ENCODE results near the gene AVL9.
"Not testable (repeated sequence)": the region's sequence is repeated elsewhere in the genome, so short reads cannot be mapped to it uniquely, and the experiment has no call there.

AVL9 gene

GRCh38 chr7:32618470-32618869 lies 123.2 kb downstream of the AVL9 start:
- Histone ChIP-seq H3K9me3 (ENCODE audit: low read length) (no peaks in the 10 kb centered on the region), H3K27ac (ENCODE audit: low read depth, low read length, poor library complexity, severe bottlenecking) (no peak overlapping the region)

DNA sequence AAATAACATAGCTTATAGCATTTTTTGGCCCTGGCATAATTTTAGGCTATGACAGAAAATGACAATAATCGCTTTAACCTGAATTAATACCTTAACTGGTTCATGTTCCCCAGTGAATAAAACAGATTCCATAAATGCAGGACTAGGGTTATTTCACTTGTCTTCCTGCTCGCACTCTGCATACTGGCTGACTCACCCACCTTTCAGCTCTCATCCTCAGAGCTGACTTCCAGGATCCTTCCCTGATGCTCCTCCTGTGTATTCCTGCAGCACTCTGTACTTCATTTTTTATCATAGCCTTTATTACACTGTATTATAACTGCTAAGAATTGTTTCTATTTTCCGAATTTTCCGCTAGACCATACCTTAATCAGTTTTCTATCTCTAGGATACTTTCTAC lies 123.7 kb downstream of the AVL9 start:
- Histone ChIP-seq H3K27ac (ENCODE audit: low read depth, low read length, poor library complexity, severe bottlenecking) (no peak overlapping the region), H3K79me2 (ENCODE audit: insufficient read depth, low read length) (no peaks in the 10 kb centered on the region), H3K9me2 (ENCODE audit: low read depth, low read length) (no peaks in the 10 kb centered on the region), H3K9me3 (ENCODE audit: low read length) (no peaks in the 10 kb centered on the region), H3K4me3 (ENCODE audit: low read depth, low read length, poor library complexity, severe bottlenecking) (no peak overlapping the region), H3K4me2 (ENCODE audit: low read length) (no peak overlapping the region), H3K9ac (ENCODE audit: low read length) (no peak overlapping the region), H3K4me1 (ENCODE audit: insufficient read depth, low read length, severe bottlenecking) (no peaks in the 10 kb centered on the region), H3K36me3 (ENCODE audit: insufficient read depth, low read length) (no peaks in the 10 kb centered on the region), H3K27me3 (ENCODE audit: insufficient read depth, low read length) (no peaks in the 10 kb centered on the region), H4K20me1 (ENCODE audit: insufficient read depth, low read length) (no peaks in the 10 kb centered on the region), H3F3A (ENCODE audit: insufficient read depth, low read length) (no peaks in the 10 kb centered on the region), H2AFZ (ENCODE audit: low read length) (no peak overlapping the region)
- TF ChIP-seq, protein P1, sequence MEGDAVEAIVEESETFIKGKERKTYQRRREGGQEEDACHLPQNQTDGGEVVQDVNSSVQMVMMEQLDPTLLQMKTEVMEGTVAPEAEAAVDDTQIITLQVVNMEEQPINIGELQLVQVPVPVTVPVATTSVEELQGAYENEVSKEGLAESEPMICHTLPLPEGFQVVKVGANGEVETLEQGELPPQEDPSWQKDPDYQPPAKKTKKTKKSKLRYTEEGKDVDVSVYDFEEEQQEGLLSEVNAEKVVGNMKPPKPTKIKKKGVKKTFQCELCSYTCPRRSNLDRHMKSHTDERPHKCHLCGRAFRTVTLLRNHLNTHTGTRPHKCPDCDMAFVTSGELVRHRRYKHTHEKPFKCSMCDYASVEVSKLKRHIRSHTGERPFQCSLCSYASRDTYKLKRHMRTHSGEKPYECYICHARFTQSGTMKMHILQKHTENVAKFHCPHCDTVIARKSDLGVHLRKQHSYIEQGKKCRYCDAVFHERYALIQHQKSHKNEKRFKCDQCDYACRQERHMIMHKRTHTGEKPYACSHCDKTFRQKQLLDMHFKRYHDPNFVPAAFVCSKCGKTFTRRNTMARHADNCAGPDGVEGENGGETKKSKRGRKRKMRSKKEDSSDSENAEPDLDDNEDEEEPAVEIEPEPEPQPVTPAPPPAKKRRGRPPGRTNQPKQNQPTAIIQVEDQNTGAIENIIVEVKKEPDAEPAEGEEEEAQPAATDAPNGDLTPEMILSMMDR (IDR thresholded peaks at IDR 0.05; ENCODE audit: low read length) = no peak
- no peak for TF ChIP-seq EZH2 (IDR thresholded peaks at IDR 0.05; ENCODE audit: borderline replicate concordance, low read length)

More at GRCh38 chr7:32618470-32618869, 123.2 kb downstream of the AVL9 start:
- Histone ChIP-seq H3K4me3 (ENCODE audit: low read depth, low read length, poor library complexity, severe bottlenecking) (no peak overlapping the region), H4K20me1 (ENCODE audit: insufficient read depth, low read length) (no peaks in the 10 kb centered on the region), H3K9ac (ENCODE audit: low read length) (no peak overlapping the region), H2AFZ (ENCODE audit: low read length) (no peak overlapping the region), H3K9me2 (ENCODE audit: low read depth, low read length) (no peaks in the 10 kb centered on the region), H3K4me1 (ENCODE audit: insufficient read depth, low read length, severe bottlenecking) (no peaks in the 10 kb centered on the region), H3K27me3 (ENCODE audit: insufficient read depth, low read length) (no peaks in the 10 kb centered on the region), H3F3A (ENCODE audit: insufficient read depth, low read length) (no peaks in the 10 kb centered on the region), H3K79me2 (ENCODE audit: insufficient read depth, low read length) (no peaks in the 10 kb centered on the region), H3K4me2 (ENCODE audit: low read length) (no peak overlapping the region), H3K36me3 (ENCODE audit: insufficient read depth, low read length) (no peaks in the 10 kb centered on the region)
- no peak for TF ChIP-seq EZH2 (IDR thresholded peaks at IDR 0.05; ENCODE audit: borderline replicate concordance, low read length)
- TF ChIP-seq, protein P1 (IDR thresholded peaks at IDR 0.05; ENCODE audit: low read length) = no peak

DNA sequence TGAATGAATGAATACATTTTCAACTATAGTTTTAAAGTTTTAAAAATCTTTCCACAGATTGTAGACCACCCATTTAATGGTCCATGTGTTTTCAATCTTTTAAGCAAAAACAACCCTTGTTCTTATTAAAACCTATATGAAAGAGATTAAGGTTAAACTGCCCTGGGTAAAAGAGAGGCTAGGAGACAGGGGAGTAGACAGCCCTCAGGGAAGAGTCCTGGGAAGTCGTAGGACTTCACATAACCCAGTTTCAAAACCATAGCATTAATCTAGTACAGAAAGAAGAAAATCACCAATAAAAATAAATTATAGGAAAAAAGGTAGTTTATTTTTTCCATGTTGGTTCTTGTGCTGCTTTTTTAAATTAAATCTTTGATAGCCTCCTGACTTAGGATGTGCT lies 124.1 kb downstream of the AVL9 start:
- not testable (repeated sequence) for H2AFZ ChIP-seq (ENCODE audit: low read length); H3K9ac ChIP-seq (ENCODE audit: low read length); H3K27me3 ChIP-seq (ENCODE audit: insufficient read depth, low read length); H3K4me2 ChIP-seq (ENCODE audit: low read length); H3F3A ChIP-seq (ENCODE audit: insufficient read depth, low read length); H3K4me1 ChIP-seq (ENCODE audit: insufficient read depth, low read length, severe bottlenecking); H3K9me3 ChIP-seq (ENCODE audit: low read length); H3K36me3 ChIP-seq (ENCODE audit: insufficient read depth, low read length); H3K4me3 ChIP-seq (ENCODE audit: low read depth, low read length, poor library complexity, severe bottlenecking); H3K27ac ChIP-seq (ENCODE audit: low read depth, low read length, poor library complexity, severe bottlenecking); H4K20me1 ChIP-seq (ENCODE audit: insufficient read depth, low read length); H3K9me2 ChIP-seq (ENCODE audit: low read depth, low read length); H3K79me2 ChIP-seq (ENCODE audit: insufficient read depth, low read length)

GRCh38 chr7:32631021-32631420 lies 135.7 kb downstream of the AVL9 start:
- Histone ChIP-seq H3F3A (ENCODE audit: insufficient read depth, low read length) (no peaks in the 10 kb centered on the region), H3K36me3 (ENCODE audit: insufficient read depth, low read length) (no peaks in the 10 kb centered on the region), H3K4me3 (ENCODE audit: low read depth, low read length, poor library complexity, severe bottlenecking) (no peak overlapping the region), H3K4me2 (ENCODE audit: low read length) (no peak overlapping the region), H3K9ac (ENCODE audit: low read length) (no peak overlapping the region), H3K9me3 (ENCODE audit: low read length) (no peaks in the 10 kb centered on the region), H3K79me2 (ENCODE audit: insufficient read depth, low read length) (no peaks in the 10 kb centered on the region), H3K27ac (ENCODE audit: low read depth, low read length, poor library complexity, severe bottlenecking) (no peak overlapping the region), H3K4me1 (ENCODE audit: insufficient read depth, low read length, severe bottlenecking) (no peaks in the 10 kb centered on the region), H2AFZ (ENCODE audit: low read length) (no peak overlapping the region), H4K20me1 (ENCODE audit: insufficient read depth, low read length) (no peaks in the 10 kb centered on the region), H3K27me3 (ENCODE audit: insufficient read depth, low read length) (0 out of 2 replicates have a peak, but pooled peaks cover 3% of the 10 kb centered on the region), H3K9me2 (ENCODE audit: low read depth, low read length) (no peaks in the 10 kb centered on the region)
- no peak for TF ChIP-seq EZH2 (IDR thresholded peaks at IDR 0.05; ENCODE audit: borderline replicate concordance, low read length)

DNA sequence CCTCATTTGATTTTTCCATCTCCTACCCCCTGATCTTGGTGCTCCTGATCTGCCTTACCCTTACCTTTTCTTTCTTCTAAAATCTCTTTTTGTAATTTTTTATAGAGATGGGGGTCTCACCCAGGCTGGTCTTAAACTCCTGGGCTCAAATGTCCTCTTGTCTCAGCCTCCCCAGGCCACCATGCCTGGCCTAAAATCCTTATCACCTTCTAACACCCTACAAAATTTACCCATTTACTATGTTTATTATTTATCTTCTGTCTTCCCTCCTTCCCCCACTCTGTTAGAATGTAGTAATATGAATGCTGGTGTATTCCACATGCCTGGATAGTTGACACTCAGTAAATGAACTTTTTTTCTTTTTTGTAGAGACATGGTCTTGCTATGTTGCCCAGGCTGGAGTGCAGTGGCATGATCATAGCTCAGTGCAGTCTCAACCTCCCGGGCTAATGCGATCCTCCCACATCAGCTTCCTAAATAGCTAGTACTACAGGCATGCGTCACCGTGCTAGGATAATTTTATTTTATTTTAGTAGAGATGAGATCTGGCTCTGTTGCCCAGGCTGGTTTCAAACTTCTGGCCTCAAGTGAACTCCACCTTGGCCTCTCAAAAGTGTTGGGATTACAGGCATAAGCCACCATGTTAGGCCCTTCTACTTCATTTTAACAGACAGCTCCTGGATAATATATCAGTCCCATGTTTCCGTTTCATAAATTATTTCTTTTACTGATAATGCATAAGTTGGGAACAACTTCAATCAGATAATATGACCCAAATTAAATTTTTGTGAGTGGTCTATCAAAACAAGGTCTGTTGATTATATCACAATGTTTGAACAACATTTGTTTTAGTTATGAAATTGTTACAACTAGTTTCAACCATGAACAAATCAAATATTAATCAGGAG lies 136.6 kb downstream of the AVL9 start:
- H3K36me3 ChIP-seq (ENCODE audit: insufficient read depth, low read length); H3K9me2 ChIP-seq (ENCODE audit: low read depth, low read length); H3K4me1 ChIP-seq (ENCODE audit: insufficient read depth, low read length, severe bottlenecking); H3K27me3 ChIP-seq (ENCODE audit: insufficient read depth, low read length); H3K79me2 ChIP-seq (ENCODE audit: insufficient read depth, low read length); H3K9ac ChIP-seq (ENCODE audit: low read length); H3F3A ChIP-seq (ENCODE audit: insufficient read depth, low read length); H3K9me3 ChIP-seq (ENCODE audit: low read length); H3K27ac ChIP-seq (ENCODE audit: low read depth, low read length, poor library complexity, severe bottlenecking); H3K4me2 ChIP-seq (ENCODE audit: low read length); H3K4me3 ChIP-seq (ENCODE audit: low read depth, low read length, poor library complexity, severe bottlenecking); H4K20me1 ChIP-seq (ENCODE audit: insufficient read depth, low read length); H2AFZ ChIP-seq (ENCODE audit: low read length): not testable (repeated sequence)

DNA sequence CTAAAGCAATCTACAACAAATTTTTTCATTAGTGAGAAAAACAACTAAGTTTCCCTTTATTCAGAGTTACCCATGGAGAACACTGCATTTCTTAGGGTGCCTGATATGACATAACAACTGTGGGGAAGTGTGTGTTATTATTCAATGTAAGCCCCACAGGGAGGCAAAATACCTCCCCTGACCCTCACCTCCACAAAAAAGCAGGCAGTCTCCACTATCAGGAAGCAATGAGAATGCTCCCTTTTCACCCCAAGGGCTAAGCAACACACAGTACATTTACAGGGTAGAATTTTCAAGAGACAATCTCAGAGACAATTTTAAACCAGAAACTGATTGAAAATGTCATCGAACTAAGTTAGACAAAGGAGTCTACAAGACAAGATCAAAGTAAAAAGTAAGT lies 138.2 kb downstream of the AVL9 start:
- not testable (repeated sequence) for H3K9me2 ChIP-seq (ENCODE audit: low read depth, low read length); H3K9ac ChIP-seq (ENCODE audit: low read length); H3F3A ChIP-seq (ENCODE audit: insufficient read depth, low read length); H3K4me1 ChIP-seq (ENCODE audit: insufficient read depth, low read length, severe bottlenecking); H4K20me1 ChIP-seq (ENCODE audit: insufficient read depth, low read length); H3K79me2 ChIP-seq (ENCODE audit: insufficient read depth, low read length); H3K36me3 ChIP-seq (ENCODE audit: insufficient read depth, low read length); H2AFZ ChIP-seq (ENCODE audit: low read length); H3K9me3 ChIP-seq (ENCODE audit: low read length); H3K4me2 ChIP-seq (ENCODE audit: low read length); H3K4me3 ChIP-seq (ENCODE audit: low read depth, low read length, poor library complexity, severe bottlenecking); H3K27ac ChIP-seq (ENCODE audit: low read depth, low read length, poor library complexity, severe bottlenecking); H3K27me3 ChIP-seq (ENCODE audit: insufficient read depth, low read length)
